Right hindlimb (tissue), 1 donor: Measurements from ENCODE around the gene NHLH1.

Experiments
- DNase-seq: peaks from one replicate; pipeline ENCODE4 v3.0.0-alpha.2; 2018

Gene NHLH1

DNA sequence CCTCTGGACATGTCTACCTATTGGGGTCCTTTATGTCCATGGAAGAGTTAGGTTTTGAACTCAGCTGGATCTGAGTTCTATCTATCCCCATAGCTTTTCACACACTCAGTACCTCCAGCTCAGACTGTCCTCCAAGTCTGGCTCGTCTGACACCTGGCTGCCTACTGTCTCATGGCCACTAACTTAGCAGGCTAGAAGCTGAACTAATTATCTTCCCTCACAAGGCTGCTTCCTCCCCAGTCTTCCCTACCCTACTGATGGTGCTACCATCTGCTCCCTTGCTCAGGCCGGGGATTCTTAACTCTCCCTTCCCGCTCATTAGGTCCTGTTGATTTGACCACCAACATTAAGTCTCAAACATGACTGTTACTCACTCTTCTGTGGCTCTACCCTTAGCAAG, 46.8 kb downstream of the NHLH1 start:
- DNase-seq: no peak

DNA sequence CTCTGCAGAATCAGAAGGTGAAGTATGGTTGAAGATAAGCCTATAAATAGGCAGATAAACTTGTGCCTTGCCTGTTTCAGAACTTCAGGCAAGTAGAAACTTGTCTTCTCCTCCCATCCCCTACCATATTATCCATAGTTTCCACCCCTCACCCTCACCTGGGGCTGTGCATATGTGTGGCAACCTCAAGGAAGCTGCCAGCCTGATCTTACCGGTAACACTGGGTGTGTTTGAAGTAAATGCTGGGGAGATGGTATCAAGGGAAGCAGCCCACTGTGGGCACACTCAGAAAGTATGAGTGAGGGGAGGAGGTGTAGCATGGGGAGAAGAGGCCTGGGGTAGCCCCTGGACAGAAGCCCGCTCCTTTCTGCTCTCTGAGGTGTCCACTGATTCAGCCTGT, 48.0 kb downstream of the NHLH1 start:
- no peak for DNase-seq

DNA sequence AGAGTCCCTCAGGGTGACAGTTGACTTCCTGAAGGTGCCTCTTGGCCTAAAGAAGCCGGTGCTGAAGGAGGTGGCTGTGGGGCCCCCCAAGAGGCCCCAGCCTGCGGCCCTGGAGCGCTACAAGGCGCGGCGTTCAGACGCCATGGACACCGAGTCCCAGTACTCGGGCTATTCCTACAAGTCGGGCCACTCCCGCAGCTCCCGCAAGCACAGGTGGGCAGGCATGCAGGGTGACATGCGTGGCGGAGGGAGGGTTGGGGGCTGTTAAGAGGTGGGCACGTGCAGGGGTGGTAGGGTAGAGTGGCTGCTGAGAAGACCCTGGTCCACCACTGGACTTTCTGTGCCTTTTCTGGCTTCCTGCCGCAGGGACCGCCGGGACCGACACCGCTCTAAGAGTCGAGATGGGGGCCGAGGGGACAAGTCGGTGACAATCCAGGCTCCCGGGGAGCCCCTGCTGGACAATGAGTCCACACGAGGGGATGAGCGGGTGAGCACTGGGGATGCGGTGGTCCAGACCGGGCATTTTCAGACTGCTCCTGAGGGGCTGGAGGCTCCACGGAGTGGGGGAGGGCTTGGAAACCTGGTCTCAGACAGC, 48.9 kb downstream of the NHLH1 start:
- no peak for DNase-seq

DNA sequence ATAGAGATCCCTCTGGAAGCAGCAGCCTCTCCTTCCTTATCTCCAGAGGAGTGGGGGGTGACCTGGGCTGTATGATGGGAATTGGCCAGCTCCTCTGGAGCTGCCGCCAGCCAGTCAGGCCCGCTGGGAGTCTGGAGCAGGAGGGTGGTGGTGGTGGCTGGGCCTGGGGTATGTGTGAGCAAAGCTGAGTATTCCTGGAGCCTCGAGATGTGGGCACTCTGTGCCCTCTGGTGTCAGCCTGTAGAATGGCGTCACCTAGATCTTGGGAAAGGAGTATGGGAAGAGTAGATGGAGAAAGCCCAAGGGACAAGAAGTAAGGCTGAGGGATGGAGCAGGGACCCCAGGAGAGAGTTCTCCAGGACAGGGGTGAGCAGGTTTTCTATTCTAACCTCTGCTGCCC, 49.5 kb downstream of the NHLH1 start:
- no peak for DNase-seq

GRCh38 chr1:160418483-160418882, 51.6 kb downstream of the NHLH1 start:
- no peak for DNase-seq

DNA sequence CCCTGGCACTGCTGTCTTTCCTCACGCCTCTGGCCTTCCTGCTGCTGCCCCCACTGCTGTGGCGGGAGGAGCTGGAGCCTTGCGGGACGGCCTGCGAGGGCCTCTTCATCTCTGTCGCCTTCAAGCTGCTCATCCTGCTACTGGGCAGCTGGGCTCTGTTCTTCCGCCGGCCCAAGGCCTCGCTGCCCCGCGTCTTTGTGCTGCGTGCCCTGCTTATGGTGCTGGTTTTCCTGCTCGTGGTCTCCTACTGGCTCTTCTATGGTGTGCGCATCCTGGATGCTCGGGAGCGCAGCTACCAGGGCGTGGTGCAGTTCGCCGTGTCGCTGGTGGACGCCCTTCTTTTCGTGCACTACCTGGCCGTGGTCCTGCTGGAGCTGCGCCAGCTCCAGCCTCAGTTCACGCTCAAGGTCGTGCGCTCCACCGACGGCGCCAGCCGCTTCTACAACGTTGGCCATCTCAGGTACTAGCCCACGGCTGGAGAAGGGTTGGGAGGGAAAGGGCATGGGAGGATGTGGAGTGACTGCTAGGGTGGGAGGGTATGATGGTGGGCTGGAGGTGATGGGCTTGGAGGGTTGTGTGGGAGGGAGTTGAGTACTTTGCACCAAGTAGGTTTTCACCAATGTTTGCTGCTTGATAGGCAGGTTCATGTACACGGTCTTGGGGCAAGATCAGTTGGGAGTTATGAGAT, 52.4 kb downstream of the NHLH1 start:
- DNase-seq: no peak

DNA sequence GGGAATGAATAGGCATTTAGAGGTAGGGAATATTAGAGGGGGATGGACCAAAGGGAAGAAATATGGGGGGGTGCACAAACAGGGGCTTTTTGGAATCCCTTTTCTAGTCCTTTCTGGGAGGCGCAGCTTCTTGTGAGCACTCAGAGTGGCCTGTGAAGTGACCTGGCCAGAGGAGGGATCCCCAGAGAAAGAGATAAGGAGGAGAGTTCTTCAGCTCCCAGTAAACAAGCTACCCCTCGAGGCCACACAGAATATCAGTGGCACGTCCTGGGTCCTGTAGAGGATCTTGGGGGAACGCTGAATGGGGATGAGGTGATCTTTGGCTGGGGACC, 52.9 kb downstream of the NHLH1 start:
- no peak for DNase-seq

DNA sequence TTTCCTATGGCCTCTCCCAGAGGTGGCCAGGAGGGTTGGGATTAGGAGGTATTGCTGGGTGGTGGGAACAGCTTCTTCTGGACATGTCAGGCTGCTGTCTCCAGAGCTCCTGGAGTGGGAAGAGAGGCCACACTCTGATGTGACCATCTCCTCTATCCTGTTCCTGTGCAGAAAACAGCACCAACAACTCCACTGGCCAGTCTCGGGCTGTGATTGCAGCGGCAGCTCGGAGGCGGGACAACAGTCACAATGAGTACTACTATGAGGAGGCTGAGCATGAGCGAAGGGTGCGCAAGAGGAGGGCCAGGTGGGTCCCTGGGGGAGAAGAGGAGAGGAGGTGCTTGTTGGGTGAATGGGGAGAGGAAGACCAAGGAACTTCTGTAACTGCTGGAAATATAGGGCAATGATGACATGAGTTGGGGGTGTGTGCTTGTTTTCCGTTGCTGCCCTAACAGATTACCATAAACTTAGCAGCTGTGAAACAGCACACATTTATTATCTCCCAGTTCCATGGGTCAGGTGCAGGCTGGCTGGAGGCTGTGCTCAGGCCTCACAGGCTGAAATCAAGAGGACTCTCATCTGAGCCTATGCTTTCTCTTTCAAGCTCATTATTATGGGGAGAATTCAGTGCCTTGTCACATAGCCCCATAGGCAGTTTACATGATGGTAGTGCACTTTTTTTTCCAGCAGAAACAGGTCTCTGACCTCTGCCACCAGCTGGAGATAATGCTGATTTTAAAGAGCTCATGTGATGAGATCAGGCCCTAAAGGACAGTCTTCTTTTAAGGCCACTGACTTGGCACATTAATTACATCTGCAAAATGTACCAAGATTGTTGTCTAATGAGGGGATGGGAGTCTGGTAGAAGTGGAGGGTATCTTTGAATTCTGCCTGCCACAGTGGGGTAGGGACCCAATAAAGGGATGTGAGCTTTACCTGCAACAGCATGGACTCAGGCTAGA, 54.3 kb downstream of the NHLH1 start:
- DNase-seq: no peak

GRCh38 chr1:160421881-160422280, 55.0 kb downstream of the NHLH1 start:
- DNase-seq: no peak
